Heart right ventricle (tissue), 16 donors: Measurements from ENCODE around the gene AGAP1. TPM values are rescaled to one million over a fixed set of nuclear protein-coding genes. Genes with fewer than 3 reads are reported as not detected.

Experiments
- ATAC-seq, 8 donors: fragments of 200-7000 bp; cut with Tn5 transposase; one replicate each; pipeline ENCODE4 v1.9.1; 2020; ENCODE audit warnings: mild to moderate bottlenecking in 8 of 8, moderate library complexity in 8 of 8, moderate number of reproducible peaks in 1 of 8
- DNase-seq, 2 donors: peaks; one replicate each; pipeline ENCODE4 v3.0.0-alpha.2; 2020
- H3K27ac ChIP-seq, 10 donors: fragments of 200-600 bp; sonication (generic) in 2 of 10; one replicate each; pipeline versions ENCODE4 v1.5.0 to v1.8.0; 2020 to 2022; ENCODE audit warnings: mild to moderate bottlenecking in 3 of 10
- H3K27me3 ChIP-seq, 7 donors: fragments of 200-600 bp; one replicate each; pipeline ENCODE4 v1.8.0; 2021 to 2022; ENCODE audit warnings: mild to moderate bottlenecking in 2 of 7
- H3K36me3 ChIP-seq, 9 donors: fragments of 200-600 bp; sonication (generic) in 1 of 9; one replicate each; pipeline versions ENCODE4 v1.5.0 to v1.8.0; 2020 to 2022; ENCODE audit warnings: mild to moderate bottlenecking in 2 of 9
- H3K4me1 ChIP-seq, 9 donors: fragments of 200-600 bp; sonication (generic) in 1 of 9; one replicate each; pipeline versions ENCODE4 v1.5.0 to v1.8.0; 2020 to 2022; ENCODE audit warnings: mild to moderate bottlenecking in 4 of 9
- H3K4me3 ChIP-seq, 10 donors: fragments of 200-600 bp; sonication (generic) in 2 of 10; one replicate each; pipeline versions ENCODE4 v1.5.0 to v1.8.0; 2020 to 2022; ENCODE audit warnings: mild to moderate bottlenecking in 7 of 10, moderate library complexity in 2 of 10
- H3K9me3 ChIP-seq, 11 donors: fragments of 200-600 bp in 10 of 11; sonication (generic) in 2 of 11; one replicate each; pipeline versions ENCODE4 v1.5.0 to v1.8.0; 2013 to 2022; ENCODE audit warnings: mild to moderate bottlenecking in 2 of 11, control low read depth in 1 of 11, moderate library complexity in 1 of 11
- WGBS, 2 donors: extraction: QIAGEN DNeasy Blood & Tissue Kit; methylation state at CpG; one replicate each; pipeline ENCODE4 v1.1.7; 2013; ENCODE audit warnings: inconsistent platforms in 1 of 2; 5-methylcytosine and 5-hydroxymethylcytosine counted together
- intact Hi-C, 10 donors: fragments of 100-400 bp; cut with DNase I; formaldehyde crosslinking; loops; one replicate each; pipeline versions ENCODE4 v1.11.1 to v1.14.2; 2022
- polyA plus RNA-seq, 2 donors: library from polyadenylated mRNA; stranded (reverse); fragments of 200-250 nt; gene quantifications; one replicate each; pipeline ENCODE4 v1.2.3, GENCODE V29; 2013
- total RNA-seq, 10 donors: library from RNA; stranded (reverse); fragmentation: NEBNext Ultra II Directional in 3 of 10; extraction: Animal tissue kit (Norgen Biotek cat#: 25700) in 3 of 10; gene quantifications; one replicate each; pipeline versions ENCODE4 v1.2.1 to v1.2.4, GENCODE V29; 2021 to 2023
- TF ChIP-seq, protein P1 (sequence below), 9 donors: fragments of 200-600 bp; sonication (generic) in 2 of 9; IDR thresholded peaks; one replicate each; pipeline versions ENCODE4 v1.5.0 to v1.8.0; 2021 to 2022; ENCODE audit warnings: antibody characterized with exemption in 9 of 9, mild to moderate bottlenecking in 5 of 9, moderate library complexity in 1 of 9
- donor health status: Arrhythmogenic right ventricular cardiomyopathy.
- donor health status: ischemic (EF 13 %, LVEDD 7.1; RV severe dilation, severe dysfunction).
- donor health status: healthy with polysubstance abuse.
- donor health status: DM: no; HTN: yes; CAD: no.
- donor health status: DM: no; HTN: no; CAD: no.
- donor health status: ischemic (EF 25% LVEDD 6.9; RV normal size, moderate dysfunction).
- donor health status: ischemic (EF 25% LVEDD 5.7; RV mildly dilated, moderate dysfunction).
- donor health status: healthy.
- donor health status: DM: yes; HTN: yes; CAD: no.
- donor health status: Ischemic cardiomyopathy.
- donor health status: ischemic (EF 35%, LVEDD 5.7; RV mildly dilated, moderate dysfunction).
- donor health status: nonischemic (EF 11% LVEDD 7.7; RV severe dilation, severe dysfunction).
- donor health status: DM: yes; HTN: yes; CAD: no.
- donor health status: PGD.
- donor health status: ischemic (EF 29% LVEDD 5.4; RV normal size, mild dysfunction).
- donor health status: nonischemic (EF 23%, LVEDD 6.1; RV moderate dilation, normal function).

AGAP1 gene
- total and polyA plus RNA-seq, 12 donors: 3.5 to 29.2 (median 19.4) TPM

DNA sequence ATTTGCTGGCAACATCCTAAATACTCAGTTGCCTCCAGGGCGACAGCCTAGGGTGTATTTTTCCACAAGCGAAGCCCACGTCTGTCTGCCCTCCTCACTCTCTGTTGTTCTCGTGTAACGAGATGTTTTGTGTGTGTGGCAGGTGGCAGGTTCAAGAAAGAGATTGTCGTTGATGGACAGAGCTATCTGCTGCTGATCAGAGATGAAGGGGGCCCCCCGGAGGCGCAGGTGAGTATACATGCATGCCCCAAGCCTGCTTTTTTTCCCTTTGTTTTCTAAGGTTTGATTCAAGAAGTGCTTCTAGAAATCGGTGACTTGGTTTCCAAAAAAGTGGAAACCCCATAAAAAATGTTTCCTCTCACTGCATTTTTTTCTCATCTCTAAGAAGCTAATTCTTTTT is 247.0 kb downstream of the AGAP1 start:
- intact Hi-C loops: loop anchor here in 1 of 10 donors (10.0 kb wide), 1 partner anchor 66 kb away; no protein-coding TSS in a partner anchor
- DNase-seq: no peak

DNA sequence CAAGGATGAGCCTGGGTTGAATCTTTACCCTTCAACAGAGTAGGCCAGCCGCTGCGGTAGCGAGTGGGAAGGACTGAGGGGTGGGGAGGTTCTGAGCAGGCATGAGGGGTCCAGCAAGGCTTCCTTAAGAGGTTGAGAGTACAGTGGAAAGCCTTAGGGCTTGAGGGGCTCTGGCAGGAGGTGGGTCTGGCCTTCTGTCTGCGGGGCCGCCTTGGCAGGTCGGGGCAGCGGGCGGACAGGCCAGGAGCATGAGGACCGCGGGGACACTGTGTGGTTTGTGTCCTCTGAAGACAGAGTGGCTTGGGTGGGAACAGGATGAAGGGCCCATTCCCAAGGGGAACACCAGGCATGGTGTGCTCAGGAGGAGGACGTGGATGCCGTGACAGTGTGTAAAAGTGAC is 250.3 kb downstream of the AGAP1 start:
- no peak for ATAC-seq

More for the DNA sequence above, 247.0 kb downstream of the AGAP1 start:
- Histone ChIP-seq H3K4me1 (peaks cover 0 to under 1% (median 0%) of the 10 kb centered on the region in 9 donors), H3K36me3 (peaks cover 0 to 31% (median 4%) of the 10 kb centered on the region in 9 donors), H3K9me3 (no peaks in the 10 kb centered on the region), H3K27me3 (no peaks in the 10 kb centered on the region), H3K4me3 (no peak overlapping the region), H3K27ac (no peak overlapping the region)
- TF ChIP-seq, protein P1, sequence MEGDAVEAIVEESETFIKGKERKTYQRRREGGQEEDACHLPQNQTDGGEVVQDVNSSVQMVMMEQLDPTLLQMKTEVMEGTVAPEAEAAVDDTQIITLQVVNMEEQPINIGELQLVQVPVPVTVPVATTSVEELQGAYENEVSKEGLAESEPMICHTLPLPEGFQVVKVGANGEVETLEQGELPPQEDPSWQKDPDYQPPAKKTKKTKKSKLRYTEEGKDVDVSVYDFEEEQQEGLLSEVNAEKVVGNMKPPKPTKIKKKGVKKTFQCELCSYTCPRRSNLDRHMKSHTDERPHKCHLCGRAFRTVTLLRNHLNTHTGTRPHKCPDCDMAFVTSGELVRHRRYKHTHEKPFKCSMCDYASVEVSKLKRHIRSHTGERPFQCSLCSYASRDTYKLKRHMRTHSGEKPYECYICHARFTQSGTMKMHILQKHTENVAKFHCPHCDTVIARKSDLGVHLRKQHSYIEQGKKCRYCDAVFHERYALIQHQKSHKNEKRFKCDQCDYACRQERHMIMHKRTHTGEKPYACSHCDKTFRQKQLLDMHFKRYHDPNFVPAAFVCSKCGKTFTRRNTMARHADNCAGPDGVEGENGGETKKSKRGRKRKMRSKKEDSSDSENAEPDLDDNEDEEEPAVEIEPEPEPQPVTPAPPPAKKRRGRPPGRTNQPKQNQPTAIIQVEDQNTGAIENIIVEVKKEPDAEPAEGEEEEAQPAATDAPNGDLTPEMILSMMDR (IDR thresholded peaks at IDR 0.05): peak in 3 of 9 donors; percentile 6 to 12 (median 11)
- ATAC-seq: no peak
- WGBS, 2 donors: 74 to 79% methylated on average over 9 of the region's 9 CpGs

GRCh38 chr2:235745597-235745996 is 251.8 kb downstream of the AGAP1 start:
- H3K4me1 ChIP-seq: peaks cover 0 to 12% (median 0%) of the 10 kb centered on the region in 9 donors
- no peak for DNase-seq
- H3K27ac ChIP-seq: no peak overlapping the region
- intact Hi-C loops: loop anchor here (5.0 to 10.0 kb wide), 7 partner anchors 68 to 613 kb away; no protein-coding TSS in a partner anchor
- 94 to 95% methylated on average over 6 of the region's 6 CpGs for WGBS, 2 donors
- no peak for ATAC-seq
- H3K36me3 ChIP-seq: peaks cover 0 to 56% (median 4%) of the 10 kb centered on the region in 9 donors
- no peak overlapping the region for H3K4me3 ChIP-seq
- H3K27me3 ChIP-seq: no peaks in the 10 kb centered on the region
- H3K9me3 ChIP-seq: no peaks in the 10 kb centered on the region
- TF ChIP-seq, protein P1 (IDR thresholded peaks at IDR 0.05): no peak

More for the DNA sequence above, 250.3 kb downstream of the AGAP1 start:
- H3K4me3 ChIP-seq: no peak overlapping the region
- no peaks in the 10 kb centered on the region for H3K27me3 ChIP-seq
- H3K27ac ChIP-seq: no peak overlapping the region
- 88 to 90% methylated on average over 12 of the region's 12 CpGs for WGBS, 2 donors
- peaks cover 0 to 12% (median 0%) of the 10 kb centered on the region in 9 donors for H3K4me1 ChIP-seq
- DNase-seq: no peak
- H3K9me3 ChIP-seq: no peaks in the 10 kb centered on the region
- H3K36me3 ChIP-seq: peaks cover 0 to 50% (median 4%) of the 10 kb centered on the region in 9 donors
- intact Hi-C loops: loop anchor here in 1 of 10 donors (10.0 kb wide), 1 partner anchor 69 kb away; no protein-coding TSS in a partner anchor
- TF ChIP-seq, protein P1 (IDR thresholded peaks at IDR 0.05): no peak

DNA sequence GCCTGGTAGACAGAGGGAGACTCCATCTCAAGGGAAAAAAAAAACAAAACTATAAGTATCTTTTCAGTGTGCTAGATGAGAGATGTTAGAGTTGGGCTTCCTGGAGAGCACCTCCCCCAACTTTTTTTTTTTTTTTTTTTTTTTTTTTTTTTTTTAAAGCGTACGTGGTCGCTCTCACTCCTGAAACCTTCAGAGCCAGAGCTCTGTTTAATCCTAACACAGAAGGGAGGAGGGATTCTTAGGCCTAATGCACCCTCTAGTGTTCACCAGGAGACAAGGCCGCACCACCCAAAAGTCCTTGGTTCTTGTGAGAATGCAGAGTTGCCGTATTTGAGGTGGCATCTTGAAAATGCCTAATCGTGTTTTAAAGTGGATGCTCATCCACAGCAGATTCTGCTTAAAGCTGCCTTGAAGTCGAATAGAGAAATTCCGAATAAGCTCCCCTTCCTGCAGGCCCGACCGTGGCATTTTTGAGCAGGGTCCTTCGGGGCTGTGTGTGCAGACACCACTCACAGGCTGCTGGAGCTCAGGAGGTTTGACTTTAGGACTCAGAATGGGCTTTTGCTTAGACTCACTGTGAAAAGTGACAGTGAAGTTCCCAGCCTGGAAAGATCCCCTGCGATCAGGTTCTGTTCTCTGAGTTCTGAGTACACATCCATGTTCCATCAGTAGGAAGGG is 252.6 kb downstream of the AGAP1 start:
- no peaks in the 10 kb centered on the region for H3K27me3 ChIP-seq
- H3K27ac ChIP-seq: no peak overlapping the region
- WGBS, 2 donors: 40 to 50% methylated on average over 12 of the region's 12 CpGs
- no peak overlapping the region for H3K4me3 ChIP-seq
- peaks cover 0 to 64% (median 7%) of the 10 kb centered on the region in 9 donors for H3K36me3 ChIP-seq
- peaks cover 0 to 12% (median 0%) of the 10 kb centered on the region in 9 donors for H3K4me1 ChIP-seq
- intact Hi-C loops: loop anchor here (1.0 to 10.0 kb wide), 11 partner anchors 69 to 614 kb away; no protein-coding TSS in a partner anchor
- DNase-seq (peak in 1 of 2 donors; percentile 64), ATAC-seq (peak; percentile 77 to 94 (median 90))
- H3K9me3 ChIP-seq: no peaks in the 10 kb centered on the region
- TF ChIP-seq, protein P1 (IDR thresholded peaks at IDR 0.05): peak; percentile 67 to 87 (median 73)
